Upper lobe of left lung (tissue), 4 donors: Measurements from ENCODE around the gene GPR3.

Experiments
- EP300 ChIP-seq, 4 donors: sonication (generic); formaldehyde crosslinking; IDR thresholded peaks; one replicate each; pipeline ENCODE4 v1.5.1; 2017; ENCODE audit warnings: antibody characterized with exemption in 4 of 4, control low read depth in 2 of 4
- POLR2A ChIP-seq, 4 donors: fragments of 450-650 bp; IDR thresholded peaks; one replicate each; pipeline ENCODE4 v1.5.1; 2016 to 2017; ENCODE audit warnings: antibody characterized with exemption in 4 of 4, mild to moderate bottlenecking in 2 of 4
- POLR2AphosphoS5 ChIP-seq, 2 donors: sonication (generic); formaldehyde crosslinking; IDR thresholded peaks; one replicate each; pipeline ENCODE4 v1.5.1; 2017; ENCODE audit warnings: antibody characterized with exemption in 2 of 2
- TF ChIP-seq, protein P1 (sequence below), 6 experiments: fragments of 450-650 bp in 4 of 6; fragments of 200-600 bp in 2 of 6; sonication (generic) in 2 of 6; IDR thresholded peaks; one replicate each; pipeline ENCODE4 v1.5.1; 2016 to 2019; ENCODE audit warnings: antibody characterized with exemption in 6 of 6

DNA sequence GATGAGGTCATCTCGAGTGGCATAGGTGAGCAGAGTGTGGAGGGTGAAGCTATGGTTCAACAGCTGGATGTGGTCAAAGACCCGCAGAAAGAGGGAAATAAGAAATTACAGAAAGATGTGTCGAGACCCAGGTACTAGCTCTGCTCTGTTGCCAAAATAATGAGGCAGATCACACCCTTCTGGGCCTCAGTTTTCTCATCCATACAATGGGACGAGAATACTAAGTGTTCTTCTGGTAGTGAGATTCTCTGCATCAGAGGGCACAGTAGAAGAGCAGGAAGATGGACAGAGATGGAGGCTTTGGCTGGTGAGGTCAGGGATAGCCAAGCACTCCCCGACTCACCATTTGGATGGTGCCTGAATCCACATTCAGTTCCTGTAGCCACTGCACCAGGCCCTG lies 36.7 kb upstream of the GPR3 start:
- TF ChIP-seq, protein P1, sequence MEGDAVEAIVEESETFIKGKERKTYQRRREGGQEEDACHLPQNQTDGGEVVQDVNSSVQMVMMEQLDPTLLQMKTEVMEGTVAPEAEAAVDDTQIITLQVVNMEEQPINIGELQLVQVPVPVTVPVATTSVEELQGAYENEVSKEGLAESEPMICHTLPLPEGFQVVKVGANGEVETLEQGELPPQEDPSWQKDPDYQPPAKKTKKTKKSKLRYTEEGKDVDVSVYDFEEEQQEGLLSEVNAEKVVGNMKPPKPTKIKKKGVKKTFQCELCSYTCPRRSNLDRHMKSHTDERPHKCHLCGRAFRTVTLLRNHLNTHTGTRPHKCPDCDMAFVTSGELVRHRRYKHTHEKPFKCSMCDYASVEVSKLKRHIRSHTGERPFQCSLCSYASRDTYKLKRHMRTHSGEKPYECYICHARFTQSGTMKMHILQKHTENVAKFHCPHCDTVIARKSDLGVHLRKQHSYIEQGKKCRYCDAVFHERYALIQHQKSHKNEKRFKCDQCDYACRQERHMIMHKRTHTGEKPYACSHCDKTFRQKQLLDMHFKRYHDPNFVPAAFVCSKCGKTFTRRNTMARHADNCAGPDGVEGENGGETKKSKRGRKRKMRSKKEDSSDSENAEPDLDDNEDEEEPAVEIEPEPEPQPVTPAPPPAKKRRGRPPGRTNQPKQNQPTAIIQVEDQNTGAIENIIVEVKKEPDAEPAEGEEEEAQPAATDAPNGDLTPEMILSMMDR (IDR thresholded peaks at IDR 0.05): no peak
- no peak for TF ChIP-seq POLR2A (IDR thresholded peaks at IDR 0.05)
- TF ChIP-seq POLR2AphosphoS5 (IDR thresholded peaks at IDR 0.05): no peak
- no peak for TF ChIP-seq EP300 (IDR thresholded peaks at IDR 0.05)
